RWPE2 (cell line): ENCODE data around the gene SENP1.

Experiments
- ATAC-seq: fragments of 200-7000 bp; cut with Tn5 transposase; 3 replicates; pipeline ENCODE4 v1.9.1; 2021; ENCODE audit warnings: low read depth
- DNase-seq: peaks from one replicate; pipeline ENCODE4 v3.0.0-alpha.2; 2020; ENCODE audit warnings: low spot score
- H3K27ac ChIP-seq: fragments of 450-650 bp; 2 replicates; pipeline ENCODE4 v1.5.1; 2017; ENCODE audit warnings: mild to moderate bottlenecking; ENCODE audit not compliant: poor library complexity, severe bottlenecking
- H3K27me3 ChIP-seq: fragments of 250-450 bp; sonication (Bioruptor Pico); 2 replicates; pipeline ENCODE4 v1.5.1; 2021; ENCODE audit warnings: mild to moderate bottlenecking, moderate library complexity; ENCODE audit not compliant: insufficient read depth, poor library complexity, severe bottlenecking
- H3K36me3 ChIP-seq: fragments of 250-450 bp; sonication (Bioruptor Pico); 2 replicates; pipeline ENCODE4 v1.5.1; 2020; ENCODE audit warnings: low read depth, mild to moderate bottlenecking, moderate library complexity
- H3K4me1 ChIP-seq: fragments of 250-450 bp; sonication (Bioruptor Pico); 2 replicates; pipeline ENCODE4 v1.5.1; 2021; ENCODE audit warnings: mild to moderate bottlenecking, moderate library complexity; ENCODE audit not compliant: insufficient read depth, poor library complexity, severe bottlenecking
- H3K4me3 ChIP-seq: fragments of 250-450 bp; sonication (Bioruptor Pico); 2 replicates; pipeline ENCODE4 v1.5.1; 2021; ENCODE audit warnings: mild to moderate bottlenecking, moderate library complexity; ENCODE audit not compliant: severe bottlenecking
- H3K9me3 ChIP-seq: fragments of 250-450 bp; sonication (Bioruptor Pico); 2 replicates; pipeline ENCODE4 v1.5.1; 2021; ENCODE audit warnings: mild to moderate bottlenecking, moderate library complexity; ENCODE audit not compliant: severe bottlenecking
- CTCF ChIP-seq: fragments of 450-650 bp; IDR thresholded peaks from one replicate; pipeline ENCODE4 v1.5.1; 2017; ENCODE audit warnings: mild to moderate bottlenecking, moderate library complexity; ENCODE audit not compliant: poor library complexity, severe bottlenecking

The SENP1 gene

GRCh38 chr12:48005001-48005749 lies 100.7 kb downstream of the SENP1 start:
- no peak overlapping the region for H3K27ac ChIP-seq
- no peak overlapping the region for H3K4me3 ChIP-seq

GRCh38 chr12:48004053-48004941 lies 101.6 kb downstream of the SENP1 start, which contains the start of gene COL2A1:
TSS of gene COL2A1 (minus strand) at chr12:48004476. CDS start at chr12:48004321, 155 bp downstream.
- peak; percentile 16; the same call in 1 of the 3 replicates for ATAC-seq
- H3K27me3 ChIP-seq: peaks cover 68% of the 10 kb centered on the region
- H3K4me1 ChIP-seq: peaks cover 5% of the 10 kb centered on the region
- H3K4me3 ChIP-seq: peak within 1 kb of the TSS; percentile 6
- H3K36me3 ChIP-seq: no peaks in the 10 kb centered on the region
- H3K9me3 ChIP-seq: no peaks in the 10 kb centered on the region
- no peak within 1 kb of the TSS for H3K27ac ChIP-seq
- no peak for TF ChIP-seq CTCF
- no peak for DNase-seq

More at GRCh38 chr12:48005001-48005749, 100.7 kb downstream of the SENP1 start:
- Histone ChIP-seq H3K4me1 (peaks cover 5% of the 10 kb centered on the region), H3K27me3 (peaks cover 72% of the 10 kb centered on the region), H3K9me3 (no peaks in the 10 kb centered on the region), H3K36me3 (no peaks in the 10 kb centered on the region)
- DNase-seq (no peak), ATAC-seq (no peak)
- TF ChIP-seq CTCF: no peak

GRCh38 chr12:48003226-48004052 lies 102.4 kb downstream of the SENP1 start:
- TF ChIP-seq CTCF: no peak
- peaks cover 61% of the 10 kb centered on the region for H3K27me3 ChIP-seq
- H3K27ac ChIP-seq: no peak overlapping the region
- no peak for DNase-seq
- no peaks in the 10 kb centered on the region for H3K36me3 ChIP-seq
- H3K4me1 ChIP-seq: peaks cover 5% of the 10 kb centered on the region
- H3K9me3 ChIP-seq: no peaks in the 10 kb centered on the region
- H3K4me3 ChIP-seq: no peak overlapping the region
- no peak for ATAC-seq

GRCh38 chr12:48002773-48003218 lies 103.1 kb downstream of the SENP1 start:
- ATAC-seq: 0 out of 3 replicates have a peak, but pooled peaks have one; percentile 17
- H3K36me3 ChIP-seq: no peaks in the 10 kb centered on the region
- no peak overlapping the region for H3K27ac ChIP-seq
- H3K27me3 ChIP-seq: peaks cover 59% of the 10 kb centered on the region
- no peak overlapping the region for H3K4me3 ChIP-seq
- H3K9me3 ChIP-seq: no peaks in the 10 kb centered on the region
- TF ChIP-seq CTCF: no peak
- DNase-seq: no peak
- H3K4me1 ChIP-seq: peaks cover 5% of the 10 kb centered on the region
